Right lobe of liver (tissue), 4 donors: ENCODE data around the gene TCTA.

ENCODE experiments used
- CTCF ChIP-seq, 4 donors: fragments of 200-600 bp in 3 of 4; fragments of 450-650 bp in 1 of 4; IDR thresholded peaks; one replicate each; pipeline versions ENCODE4 v1.5.1 to v1.8.0; 2016 to 2022; ENCODE audit warnings: antibody characterized with exemption in 4 of 4, mild to moderate bottlenecking in 2 of 4
- POLR2A ChIP-seq: fragments of 450-650 bp; IDR thresholded peaks from one replicate; pipeline ENCODE4 v1.6.1; 2017; ENCODE audit warnings: antibody characterized with exemption, mild to moderate bottlenecking
- donor health status: DM: no; HTN: no; CAD: no.
- donor health status: DM: no; HTN: no; CAD: no.
- donor health status: DM: no; HTN: yes; CAD: no.

- no peak for TF ChIP-seq CTCF (IDR thresholded peaks at IDR 0.05)
- no peak for TF ChIP-seq POLR2A
Measured at GRCh38 chr3:49412632-49413337, 562 bp downstream of the TCTA start.
